HEK293T (cell line): ENCODE data around the gene LIN28B.
A peak's percentile ranks its signal among the peaks of the same experiment; 100 is the strongest.
"Not testable (repeated sequence)": the region's sequence is repeated elsewhere in the genome, so short reads cannot be mapped to it uniquely, and the experiment has no call there.

ENCODE experiments used
- CTCF ChIA-PET: fragments of 350-600 bp; formaldehyde crosslinking; extraction: SDS; loops from one replicate; lab custom pipeline; 2021; ENCODE audit warnings: antibody characterized with exemption, inconsistent platforms; lab: Yijun Ruan, JAX
- POLR2A ChIA-PET: fragments of 350-600 bp; formaldehyde crosslinking; extraction: SDS; loops from one replicate; lab custom pipeline; 2020; ENCODE audit warnings: antibody characterized with exemption, inconsistent platforms; lab: Yijun Ruan, JAX
- DNase-seq: peaks from one replicate; pipeline ENCODE4 v3.0.0; 2012; ENCODE audit warnings: mixed read lengths; ENCODE audit errors: extremely low spot score
- ARNT ChIP-seq: fragments of 450-650 bp; IDR thresholded peaks from 2 replicates; pipeline ENCODE4 v1.6.1; 2017; ENCODE audit warnings: mild to moderate bottlenecking
- BHLHE40 ChIP-seq: fragments of 450-650 bp; IDR thresholded peaks from 2 replicates; pipeline ENCODE4 v1.6.1; 2016; ENCODE audit warnings: mild to moderate bottlenecking, moderate library complexity, borderline replicate concordance
- CTBP1 ChIP-seq: fragments of 450-650 bp; IDR thresholded peaks from 2 replicates; pipeline ENCODE4 v1.6.1; 2016; ENCODE audit warnings: borderline replicate concordance
- ELF4 ChIP-seq: fragments of 450-650 bp; IDR thresholded peaks from 2 replicates; pipeline ENCODE4 v1.6.1; 2017; ENCODE audit warnings: antibody characterized with exemption
- FOXA1 ChIP-seq: fragments of 450-650 bp; IDR thresholded peaks from 2 replicates; pipeline ENCODE4 v1.6.1; 2016; ENCODE audit warnings: mild to moderate bottlenecking
- FOXK2 ChIP-seq: fragments of 450-650 bp; IDR thresholded peaks from 2 replicates; pipeline ENCODE4 v1.6.1; 2016; ENCODE audit warnings: mild to moderate bottlenecking
- FOXM1 ChIP-seq: fragments of 450-650 bp; IDR thresholded peaks from 2 replicates; pipeline ENCODE4 v1.6.1; 2017; ENCODE audit warnings: mild to moderate bottlenecking, borderline replicate concordance
- HDGF ChIP-seq: fragments of 450-650 bp; IDR thresholded peaks from 2 replicates; pipeline ENCODE4 v1.6.1; 2017; ENCODE audit warnings: antibody characterized with exemption, borderline replicate concordance
- L3MBTL2 ChIP-seq: fragments of 450-650 bp; conservative IDR thresholded peaks from 2 replicates; pipeline ENCODE4 v1.6.1; 2016; ENCODE audit warnings: mild to moderate bottlenecking
- LEF1 ChIP-seq: fragments of 450-650 bp; IDR thresholded peaks from 2 replicates; pipeline ENCODE4 v1.6.1; 2017; ENCODE audit warnings: mild to moderate bottlenecking, borderline replicate concordance
- NFRKB ChIP-seq: fragments of 450-650 bp; IDR thresholded peaks from 2 replicates; pipeline ENCODE4 v1.6.1; 2016; ENCODE audit warnings: mild to moderate bottlenecking, moderate library complexity
- SP1 ChIP-seq: fragments of 450-650 bp; IDR thresholded peaks from 2 replicates; pipeline ENCODE4 v1.6.1; 2017
- SUZ12 ChIP-seq: fragments of 450-650 bp; IDR thresholded peaks from 2 replicates; pipeline ENCODE4 v1.6.1; 2016; ENCODE audit warnings: mild to moderate bottlenecking
- TARDBP ChIP-seq: fragments of 450-650 bp; IDR thresholded peaks from 2 replicates; pipeline ENCODE4 v1.6.1; 2016
- ZNF384 ChIP-seq: fragments of 450-650 bp; IDR thresholded peaks from 2 replicates; pipeline ENCODE4 v1.6.1; 2016
- TF ChIP-seq, protein P1 (sequence below): fragments of 450-650 bp; IDR thresholded peaks from 2 replicates; pipeline ENCODE4 v1.6.1; 2016

LIN28B gene

DNA sequence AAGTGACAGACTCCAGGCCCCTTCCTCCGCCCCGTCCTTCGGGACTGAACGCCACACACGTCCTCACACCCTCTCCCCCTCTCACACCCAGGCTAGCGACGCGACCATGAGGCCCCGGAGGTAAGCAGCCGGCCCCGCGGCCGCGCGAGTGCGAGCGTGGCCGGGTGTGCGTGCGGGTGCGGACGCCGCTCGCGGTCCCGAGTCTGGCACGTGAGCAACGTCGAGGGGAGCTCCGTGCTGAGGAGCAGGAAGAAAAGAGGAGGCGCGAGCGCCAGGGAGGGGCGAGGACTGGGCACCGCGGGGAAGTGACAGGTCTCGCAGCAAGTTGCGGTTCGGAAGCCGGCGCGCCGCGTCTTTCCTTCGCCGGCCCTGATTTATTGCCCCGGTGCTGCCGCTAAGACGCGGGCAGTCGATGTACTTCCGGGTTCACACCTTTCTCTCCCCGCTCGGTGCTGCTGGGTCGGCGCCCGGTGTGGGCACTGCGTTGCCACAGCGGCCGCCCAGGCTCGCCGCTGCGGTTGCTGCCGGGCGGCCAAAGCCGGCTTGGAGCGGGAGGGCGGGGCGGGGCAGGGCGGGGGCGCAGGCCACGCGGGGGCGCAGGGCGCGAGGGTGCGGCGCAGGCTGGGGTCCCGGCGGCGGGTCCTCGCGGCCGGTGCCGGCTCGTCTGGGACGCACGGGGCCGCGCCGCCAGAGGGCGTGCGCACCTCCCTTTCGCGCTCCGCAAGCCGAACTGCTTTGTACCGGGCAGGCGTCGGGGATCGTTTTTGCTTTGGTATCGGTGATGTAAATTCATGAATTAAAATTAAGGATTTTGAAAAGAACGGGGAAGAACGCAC lies 15.8 kb upstream of the LIN28B start:
- CTCF ChIA-PET, result interaction anchor here (0.6 kb wide), 1 partner anchor 83 kb away, joined by 4 read pairs; no protein-coding TSS in a partner anchor
- POLR2A ChIA-PET, result no interaction called here
- peak; percentile 85 for DNase-seq
- no peak for TF ChIP-seq TARDBP
- TF ChIP-seq FOXK2, result no peak
- no peak for TF ChIP-seq LEF1
- TF ChIP-seq FOXM1, result no peak
- no peak for TF ChIP-seq FOXA1
- no peak for TF ChIP-seq NFRKB
- TF ChIP-seq ZNF384, result no peak
- no peak for TF ChIP-seq CTBP1
- peak; percentile 93 for TF ChIP-seq L3MBTL2
- peak; percentile 87 for TF ChIP-seq ELF4
- TF ChIP-seq, protein P1, sequence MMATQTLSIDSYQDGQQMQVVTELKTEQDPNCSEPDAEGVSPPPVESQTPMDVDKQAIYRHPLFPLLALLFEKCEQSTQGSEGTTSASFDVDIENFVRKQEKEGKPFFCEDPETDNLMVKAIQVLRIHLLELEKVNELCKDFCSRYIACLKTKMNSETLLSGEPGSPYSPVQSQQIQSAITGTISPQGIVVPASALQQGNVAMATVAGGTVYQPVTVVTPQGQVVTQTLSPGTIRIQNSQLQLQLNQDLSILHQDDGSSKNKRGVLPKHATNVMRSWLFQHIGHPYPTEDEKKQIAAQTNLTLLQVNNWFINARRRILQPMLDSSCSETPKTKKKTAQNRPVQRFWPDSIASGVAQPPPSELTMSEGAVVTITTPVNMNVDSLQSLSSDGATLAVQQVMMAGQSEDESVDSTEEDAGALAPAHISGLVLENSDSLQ, result peak; percentile 78
- no peak for TF ChIP-seq SUZ12
- TF ChIP-seq BHLHE40, result no peak
- no peak for TF ChIP-seq SP1
- TF ChIP-seq HDGF, result no peak
- TF ChIP-seq ARNT, result no peak

- TF ChIP-seq FOXM1 (no peak), NFRKB (0 out of 2 replicates have a peak, but pooled peaks have one; percentile 11), SP1 (0 out of 2 replicates have a peak, but pooled peaks have one; percentile 11)
- POLR2A ChIA-PET, result no interaction called here
- CTCF ChIA-PET, result no interaction called here
- DNase-seq, result no peak
Observed at GRCh38 chr6:104941729-104942091, 15.2 kb upstream of the LIN28B start.

DNA sequence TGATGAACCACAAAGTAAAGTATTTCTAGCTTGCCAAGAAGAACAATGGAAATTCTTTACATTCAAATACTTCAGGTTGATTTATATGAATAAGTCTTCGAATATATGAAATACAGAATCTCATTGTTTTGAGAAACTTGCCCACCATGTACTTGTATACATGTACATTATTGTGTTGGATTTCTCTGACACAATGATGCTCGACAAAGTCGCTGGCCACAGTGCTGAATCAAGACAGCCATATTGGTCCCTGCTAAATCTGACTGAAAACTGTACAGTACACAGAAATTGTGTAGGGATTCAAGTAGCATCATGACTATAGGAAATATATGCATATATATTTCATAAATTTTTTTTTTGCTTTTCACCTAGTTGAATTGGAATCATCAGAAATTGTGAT lies 13.1 kb upstream of the LIN28B start:
- CTCF ChIA-PET, result no interaction called here
- DNase-seq, result no peak
- TF ChIP-seq SUZ12 (no peak), NFRKB (no peak)
- POLR2A ChIA-PET, result interaction anchor here (1.2 kb wide), 1 partner anchor 14 kb away, joined by 4 read pairs; the partner anchor contains the start of gene LIN28B

DNA sequence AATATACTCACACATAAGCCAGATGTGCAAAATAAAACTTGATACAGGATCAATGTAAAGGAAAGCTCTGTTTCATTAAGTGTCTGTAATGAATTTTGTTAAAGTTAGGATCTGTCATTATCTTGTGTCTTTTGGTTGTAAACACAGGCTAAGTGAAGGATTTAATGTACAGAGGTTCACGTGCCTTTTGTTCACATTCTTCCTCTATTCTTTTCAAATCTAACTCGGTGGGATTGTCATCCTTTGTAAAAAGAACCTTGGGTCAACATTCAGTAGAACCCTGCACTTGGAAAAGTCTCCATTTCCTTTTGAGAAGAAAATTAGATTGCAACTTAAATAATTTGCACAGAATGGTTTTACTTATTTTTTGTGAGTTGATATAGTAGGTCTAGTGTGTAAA lies 7.7 kb upstream of the LIN28B start:
- TF ChIP-seq ARNT, result no peak
- no peak for TF ChIP-seq HDGF
- TF ChIP-seq BHLHE40, result no peak
- no peak for TF ChIP-seq TARDBP
- no peak for TF ChIP-seq SUZ12
- TF ChIP-seq FOXM1, result no peak
- TF ChIP-seq, protein P1, result no peak
- no peak for TF ChIP-seq ELF4
- no peak for TF ChIP-seq L3MBTL2
- no peak for TF ChIP-seq SP1
- POLR2A ChIA-PET, result no interaction called here
- CTCF ChIA-PET, result interaction anchor here (0.7 kb wide), 1 partner anchor 183 kb away, joined by 3 read pairs; no protein-coding TSS in a partner anchor

DNA sequence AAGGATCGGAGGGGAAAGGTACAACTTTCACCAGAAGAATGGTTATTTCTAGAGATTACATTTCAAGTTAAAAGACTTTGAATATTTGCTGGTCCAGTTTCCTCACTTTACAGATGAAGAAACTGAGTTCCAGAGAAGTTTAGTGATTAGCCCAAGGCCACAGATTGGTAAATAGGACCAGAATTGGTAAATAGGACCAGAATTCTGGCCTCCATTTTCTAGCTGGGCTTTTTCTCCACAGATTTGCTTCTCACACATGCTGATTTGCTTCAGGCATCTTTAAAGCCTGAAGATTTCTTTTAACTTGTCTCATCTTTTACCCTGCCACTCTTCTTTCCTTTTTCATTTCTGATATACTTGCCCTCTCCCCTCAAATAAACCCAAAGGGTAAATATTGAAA lies 5.2 kb upstream of the LIN28B start:
- TF ChIP-seq HDGF, result no peak
- TF ChIP-seq BHLHE40, result no peak
- no peak for TF ChIP-seq NFRKB
- TF ChIP-seq L3MBTL2, result no peak
- TF ChIP-seq ZNF384, result no peak
- TF ChIP-seq CTBP1, result no peak
- TF ChIP-seq, protein P1, result no peak
- no peak for TF ChIP-seq FOXK2
- TF ChIP-seq SUZ12, result no peak
- no peak for TF ChIP-seq ARNT
- TF ChIP-seq SP1, result no peak
- TF ChIP-seq FOXM1, result no peak
- TF ChIP-seq LEF1, result no peak
- TF ChIP-seq ELF4, result no peak
- no peak for TF ChIP-seq TARDBP
- no peak for TF ChIP-seq FOXA1

More for the DNA sequence above, 7.7 kb upstream of the LIN28B start:
- no peak for DNase-seq

GRCh38 chr6:104952911-104953399 lies 4.0 kb upstream of the LIN28B start:
- CTCF ChIA-PET, result no interaction called here
- no peak for DNase-seq
- TF ChIP-seq TARDBP, result no peak
- no peak for TF ChIP-seq FOXM1
- TF ChIP-seq SUZ12, result no peak
- no peak for TF ChIP-seq ZNF384
- no peak for TF ChIP-seq L3MBTL2
- TF ChIP-seq ELF4, result no peak
- TF ChIP-seq HDGF, result no peak
- TF ChIP-seq ARNT, result no peak
- no peak for TF ChIP-seq CTBP1
- TF ChIP-seq, protein P1, result no peak
- TF ChIP-seq BHLHE40, result no peak
- no peak for TF ChIP-seq FOXA1
- TF ChIP-seq FOXK2, result no peak
- no peak for TF ChIP-seq LEF1
- no peak for TF ChIP-seq SP1
- POLR2A ChIA-PET, result no interaction called here

More for the DNA sequence above, 5.2 kb upstream of the LIN28B start:
- ChIA-PET POLR2A (no interaction called here), CTCF (no interaction called here)
- DNase-seq, result no peak

GRCh38 chr6:104953400-104954189 lies 3.3 kb upstream of the LIN28B start:
- POLR2A ChIA-PET, DNase-seq, CTCF ChIA-PET: not testable (repeated sequence)
